HG03139 (cell line): ENCODE data around the gene MAP3K14.

ENCODE experiments used
- ATAC-seq: cut with Tn5 transposase; IDR thresholded peaks from one replicate; pipeline ENCODE4 v1.9.1; 2021; ENCODE audit not compliant: unreplicated experiment

Gene MAP3K14

DNA sequence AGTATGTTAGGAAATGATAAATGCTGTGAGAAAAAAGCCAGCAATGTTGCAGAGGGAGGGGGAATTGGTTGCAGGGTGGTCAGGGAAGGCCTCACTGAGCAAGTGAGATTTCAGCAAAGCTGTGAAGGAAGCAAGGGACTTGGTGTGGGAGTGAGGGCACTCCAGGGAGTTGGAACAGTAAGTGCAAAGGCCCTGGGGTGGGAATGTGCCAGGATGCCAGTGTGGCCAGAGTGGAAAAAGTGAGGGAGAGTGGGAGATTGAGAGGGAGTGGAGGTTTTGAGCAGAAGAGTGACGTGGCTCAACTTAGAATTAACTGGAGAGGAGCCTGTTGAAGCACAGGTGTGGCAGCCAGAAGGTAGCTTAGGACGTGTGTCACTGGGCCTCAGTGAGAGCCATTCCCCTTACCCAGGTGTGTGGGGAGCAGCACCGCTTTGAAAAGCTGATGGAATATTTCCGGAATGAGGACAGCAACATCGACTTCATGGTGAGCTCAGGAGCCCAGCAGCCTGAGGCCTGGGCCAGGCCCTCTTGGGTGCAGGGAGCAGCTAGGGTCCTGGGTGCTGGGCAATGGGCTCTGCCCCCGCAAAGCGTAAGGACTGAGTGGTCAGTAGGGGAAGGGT, 78.6 kb downstream of the MAP3K14 start:
- ATAC-seq = no peak

DNA sequence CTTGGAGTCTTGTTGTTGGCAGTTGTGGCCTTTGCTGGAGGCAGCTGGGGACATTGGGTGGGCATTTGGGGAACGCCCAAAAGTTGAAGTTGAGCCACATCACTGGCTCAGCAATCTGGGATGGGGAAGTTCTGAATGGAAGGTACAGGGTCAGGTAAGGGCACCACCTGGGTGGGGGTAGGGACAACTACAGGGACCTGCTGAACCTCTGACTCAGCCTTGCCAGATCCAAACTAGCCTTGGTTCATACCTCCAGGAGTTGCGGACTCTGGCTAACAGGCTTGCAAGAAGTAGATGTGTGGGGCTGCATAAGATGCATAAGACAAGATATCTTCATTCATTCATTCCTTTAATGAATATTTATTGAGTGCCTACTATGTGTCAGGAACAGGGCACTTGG, 79.1 kb downstream of the MAP3K14 start:
- ATAC-seq = no peak

DNA sequence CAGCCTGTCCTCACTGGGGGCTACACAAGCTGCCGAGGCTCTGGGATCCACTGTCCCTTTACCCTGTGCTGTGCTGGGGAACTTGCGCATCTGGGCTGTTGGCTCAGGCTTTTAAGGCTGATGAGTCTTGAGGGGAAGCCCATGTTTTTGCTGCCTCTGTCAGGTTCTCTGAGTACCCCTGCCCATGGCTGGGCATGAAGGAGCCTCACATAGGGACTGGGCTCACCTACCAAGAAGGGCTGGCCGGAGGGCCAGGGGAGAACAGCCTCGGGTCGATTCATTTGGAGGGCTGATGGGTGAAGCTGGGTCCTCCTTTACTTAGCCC, 80.6 kb downstream of the MAP3K14 start:
- ATAC-seq = no peak

GRCh38 chr17:45235416-45236281, 81.2 kb downstream of the MAP3K14 start:
- no peak for ATAC-seq

DNA sequence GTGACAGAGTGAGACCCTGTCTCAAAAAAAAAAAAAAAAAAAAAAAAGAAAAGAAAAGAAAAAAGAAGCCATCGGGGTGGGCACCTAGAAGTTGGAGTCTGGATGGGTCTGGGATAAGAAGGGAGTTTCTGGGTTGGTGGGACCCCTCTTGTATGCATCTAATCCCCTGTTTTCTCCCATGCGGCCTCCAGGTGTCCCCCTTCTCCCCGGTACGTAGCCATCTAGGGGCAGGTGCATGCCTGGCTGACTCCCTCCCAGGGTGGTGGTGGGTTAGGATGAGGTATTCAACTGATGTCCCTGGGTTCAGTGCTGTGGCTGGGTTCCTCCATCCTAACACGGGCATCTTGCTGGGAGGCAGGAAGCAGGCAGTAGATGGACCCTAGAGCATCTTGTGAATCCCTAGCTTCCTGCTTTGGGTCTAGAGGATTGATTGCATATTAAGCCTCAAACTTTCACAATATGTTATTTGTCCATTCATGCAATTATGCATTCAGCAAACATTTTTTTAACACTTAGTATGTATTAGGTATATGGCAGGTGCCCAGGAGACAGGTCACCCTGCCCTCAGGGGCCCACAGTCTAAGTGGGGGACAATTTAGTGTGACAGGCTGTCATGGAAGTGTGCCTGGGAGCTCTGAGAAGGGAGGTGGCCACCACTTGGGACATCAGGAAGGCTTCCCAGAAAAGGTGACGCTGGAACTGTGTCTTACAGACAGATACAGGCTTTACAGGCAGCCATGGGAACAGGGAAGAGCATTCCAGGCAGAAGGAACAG, 82.0 kb downstream of the MAP3K14 start:
- ATAC-seq = no peak

GRCh38 chr17:45233423-45233924, 83.3 kb downstream of the MAP3K14 start:
- no peak for ATAC-seq

GRCh38 chr17:45232514-45233422, 84.1 kb downstream of the MAP3K14 start:
- no peak for ATAC-seq

DNA sequence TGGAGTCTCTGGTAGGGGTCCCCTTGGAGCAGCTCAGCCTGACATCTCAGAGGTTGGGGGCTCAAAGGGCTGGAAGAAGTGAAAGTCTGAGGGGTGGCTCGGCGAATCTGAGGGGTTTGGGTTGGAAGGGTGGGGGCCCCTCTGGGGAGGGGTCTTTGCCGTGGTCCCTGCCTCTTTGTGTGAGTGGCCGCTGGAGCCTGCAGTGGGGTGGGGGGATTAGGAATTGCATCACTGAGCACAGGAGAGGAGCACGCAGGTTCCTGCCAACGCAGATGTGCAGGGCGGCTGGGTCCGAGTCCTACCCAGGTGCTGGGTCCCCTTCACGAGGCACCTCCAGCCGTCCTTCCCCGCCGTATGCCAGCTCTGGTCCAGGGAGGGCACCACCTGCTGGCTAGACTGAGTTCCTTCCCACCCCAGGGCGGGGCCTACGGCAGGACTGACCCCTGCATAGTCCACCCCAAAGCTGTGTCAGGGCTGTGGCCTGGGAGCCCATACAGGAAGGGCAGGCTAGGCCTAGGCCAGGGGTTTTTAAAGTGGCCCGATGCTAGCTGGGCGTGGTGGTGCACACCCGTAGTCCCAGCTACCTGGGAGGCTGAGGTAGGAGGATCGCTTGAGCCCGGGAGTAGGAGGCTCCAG, 85.2 kb downstream of the MAP3K14 start:
- no peak for ATAC-seq

DNA sequence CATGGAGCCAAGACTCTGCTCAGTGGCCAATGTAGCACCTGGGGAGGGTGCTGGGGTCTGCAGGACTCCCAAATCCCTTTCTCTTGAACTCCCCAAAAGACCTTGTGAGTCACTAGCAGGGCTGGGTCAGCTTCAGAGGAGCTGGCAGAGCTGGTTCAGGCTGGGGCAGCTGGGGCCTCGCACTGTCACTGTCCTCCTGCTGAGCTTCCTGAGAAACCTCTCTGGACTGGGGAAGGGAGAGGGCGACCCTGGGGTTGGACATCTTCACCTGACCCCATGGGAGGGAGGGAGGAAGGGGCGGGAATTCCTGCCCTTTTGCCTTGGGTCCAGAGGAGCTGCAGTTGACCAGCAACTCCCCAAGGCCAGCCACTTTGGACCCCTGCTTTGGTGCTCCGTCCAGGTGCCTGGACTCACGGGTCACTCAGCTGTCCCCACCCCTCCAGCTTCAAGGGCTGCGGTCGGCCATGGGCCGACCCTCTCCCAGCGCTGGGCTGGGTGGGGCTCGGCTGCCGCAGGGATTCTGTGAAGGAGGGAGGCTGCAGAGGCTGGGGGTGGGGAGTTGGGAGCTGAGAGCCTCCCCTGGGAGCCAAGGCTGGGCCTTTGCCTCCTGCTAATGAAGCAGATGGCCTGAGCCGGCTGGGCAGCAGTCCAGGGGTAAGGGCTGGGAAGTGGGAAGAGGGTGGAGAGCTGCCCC, 85.9 kb downstream of the MAP3K14 start:
- no peak for ATAC-seq

DNA sequence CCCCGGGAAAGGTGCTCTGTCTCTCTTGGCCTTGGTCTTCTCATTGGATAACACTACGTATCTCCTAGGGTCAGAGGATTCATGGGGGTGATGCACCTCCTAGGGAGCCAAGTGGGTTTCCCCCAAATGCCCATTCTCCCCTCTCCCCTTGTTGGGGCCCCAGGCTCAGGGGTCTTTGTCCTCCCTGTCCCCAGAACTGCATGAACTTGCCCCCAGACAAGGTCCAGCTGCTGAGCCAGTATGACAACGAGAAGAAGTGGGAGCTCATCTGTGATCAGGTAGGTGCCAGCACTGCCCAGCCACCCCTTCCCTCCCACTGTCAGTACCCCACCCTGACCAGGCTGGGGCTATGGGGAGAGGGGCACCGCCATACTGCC, 86.4 kb downstream of the MAP3K14 start:
- no peak for ATAC-seq

- no peak for ATAC-seq
These were observed 87.0 kb downstream of the MAP3K14 start for GRCh38 chr17:45229681-45230409.

GRCh38 chr17:45228763-45229539, 87.9 kb downstream of the MAP3K14 start:
- peak; percentile 27 for ATAC-seq

DNA sequence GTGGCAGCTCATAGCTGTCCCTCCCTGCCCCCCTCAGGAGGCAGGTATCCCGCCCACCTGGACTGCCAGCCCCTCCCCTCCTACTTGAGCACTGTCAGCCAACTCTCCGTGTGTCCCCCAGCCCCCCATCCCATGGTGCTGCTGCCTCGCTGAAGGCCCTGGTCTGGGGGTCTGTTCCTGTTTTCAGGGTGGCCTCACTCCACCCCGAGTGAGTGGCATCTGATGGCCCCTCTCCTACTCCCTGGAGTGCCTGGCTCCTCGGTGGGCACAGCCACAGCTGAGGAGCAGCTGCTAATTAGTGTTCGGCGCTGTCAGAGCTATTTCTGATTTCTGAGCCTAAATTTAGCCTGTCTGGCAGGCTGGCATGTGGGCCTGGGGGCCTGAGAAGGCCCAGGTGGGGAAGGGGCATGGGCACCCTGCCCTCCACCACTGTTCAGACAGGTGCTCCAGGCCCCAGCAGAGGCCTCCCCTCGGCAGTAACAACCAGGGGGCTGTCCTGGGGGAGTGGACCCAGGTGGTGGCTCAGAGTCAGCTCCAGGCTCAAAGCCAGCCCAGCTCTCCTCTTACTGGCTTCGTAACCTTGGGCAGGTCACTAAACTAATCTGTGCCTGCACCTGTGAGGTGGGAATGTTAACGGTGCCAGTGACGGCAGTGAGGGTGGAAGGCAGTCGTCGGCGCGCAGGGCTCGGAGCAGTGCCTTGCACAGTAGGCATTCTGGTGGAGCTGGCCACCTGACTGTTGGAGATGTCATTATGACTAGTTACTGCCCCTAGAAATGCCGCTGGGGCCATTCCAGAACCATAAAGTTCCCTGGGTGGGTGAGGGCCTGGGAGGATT, 88.7 kb downstream of the MAP3K14 start:
- ATAC-seq = no peak

DNA sequence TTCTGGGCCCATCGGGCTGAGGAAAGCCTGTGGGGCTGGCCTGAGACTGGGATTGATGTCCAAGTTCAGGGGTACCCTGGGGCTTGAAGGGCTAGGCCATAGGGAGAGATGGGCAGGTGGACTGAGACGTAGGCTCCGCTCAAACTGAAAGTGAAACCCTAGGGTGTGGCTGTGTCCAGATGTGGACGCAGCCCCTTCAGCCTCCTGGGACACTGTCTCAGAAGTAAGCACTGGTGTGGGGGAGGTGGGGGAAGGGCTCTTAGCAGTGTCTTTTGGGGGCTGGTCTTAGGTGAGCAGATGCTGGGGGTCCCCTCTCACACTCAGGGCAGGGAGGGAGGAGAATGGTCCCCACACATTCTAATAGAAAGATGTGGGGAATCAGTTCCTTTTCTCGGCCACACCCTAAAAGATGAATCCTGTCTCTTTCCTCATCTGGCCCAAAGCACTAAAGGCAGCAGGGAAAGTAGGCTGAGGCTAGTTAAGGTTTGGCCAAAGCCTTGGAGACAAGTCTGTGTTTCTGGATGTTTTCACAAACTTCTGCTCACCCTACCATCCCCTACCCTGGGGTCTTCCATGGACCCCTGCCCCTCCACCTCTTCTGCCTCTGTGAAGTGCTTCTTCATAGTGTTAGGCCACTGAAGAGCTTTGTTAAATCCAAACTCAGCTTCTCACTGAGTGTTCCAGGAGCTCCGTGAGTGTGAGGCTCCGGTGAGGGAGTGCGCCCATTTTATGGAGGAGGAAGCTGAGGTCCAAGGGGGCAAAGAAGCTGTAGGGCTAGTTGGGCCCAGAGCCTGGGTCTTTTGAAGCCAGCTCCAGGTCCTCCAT, 89.5 kb downstream of the MAP3K14 start:
- no peak for ATAC-seq

DNA sequence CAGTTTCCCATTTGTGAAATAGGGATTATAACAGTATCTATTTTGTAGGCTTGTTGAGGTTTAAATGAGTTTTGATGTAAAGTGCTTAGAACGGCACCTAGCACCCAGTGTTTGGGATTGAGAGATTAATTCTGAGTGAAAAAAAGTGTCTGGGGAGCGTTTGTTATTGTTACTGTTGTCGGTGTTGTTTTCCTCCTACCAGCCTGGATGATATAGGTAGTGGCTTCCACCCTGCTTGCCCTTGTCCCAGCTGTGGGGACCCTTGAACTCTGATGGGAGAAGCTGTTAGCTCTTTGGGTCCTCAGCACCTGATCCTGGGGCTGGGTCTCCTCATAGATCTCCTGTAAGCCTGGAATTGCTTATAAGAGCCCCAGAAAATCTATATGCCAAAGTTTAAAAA, 90.2 kb downstream of the MAP3K14 start:
- ATAC-seq = no peak

DNA sequence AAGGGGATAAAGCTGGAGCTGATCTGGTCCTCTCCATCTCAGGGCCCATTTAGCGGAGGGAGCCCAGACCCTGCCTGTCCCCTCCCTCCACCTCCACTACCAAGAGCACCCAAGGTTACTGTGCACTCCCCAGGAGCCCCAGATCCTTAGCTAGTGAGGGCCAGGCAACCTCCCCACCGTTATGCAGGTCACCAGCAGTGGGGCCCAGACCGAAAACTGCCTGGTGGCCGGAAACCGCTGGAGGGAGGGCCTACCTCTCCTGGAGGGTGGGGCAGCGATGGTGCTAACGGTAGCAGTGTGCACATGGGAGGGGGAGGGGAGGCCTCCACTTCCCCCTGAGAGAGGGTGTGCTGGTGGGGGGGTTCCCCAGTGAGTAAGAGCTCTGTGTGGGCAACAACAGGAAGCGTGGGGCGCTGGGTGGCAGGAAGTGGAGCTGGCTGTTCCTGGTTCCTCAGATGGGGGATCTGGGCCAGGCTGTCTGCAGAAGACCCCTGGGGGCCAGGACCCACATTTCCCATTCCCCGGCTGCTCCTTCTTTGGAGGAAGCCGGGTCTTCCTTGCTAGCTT, 90.8 kb downstream of the MAP3K14 start:
- peak; percentile 35 for ATAC-seq
